Skeletal muscle tissue (tissue), 2 donors: ENCODE data around the gene GJA9. TPM values are rescaled to one million over a fixed set of nuclear protein-coding genes. Genes with fewer than 3 reads are reported as not detected.

ENCODE experiments used
- small RNA-seq: library from RNA; depleted of rRNA; stranded (forward); fragments of <200 nt; gene quantifications from one replicate; pipeline ENCODE3, GENCODE V24; 2014
- total RNA-seq: library from RNA; depleted of rRNA; stranded (reverse); fragments of >200 nt; gene quantifications from one replicate; pipeline ENCODE4 v1.2.3, GENCODE V29; 2014

Gene GJA9
- total RNA-seq, 1 donor from 2014 or later = not detected

Small RNA genes lying within 50 kb of the gene (small RNA-seq; reads per million reads assigned to genes)
- gene GJA9-MYCBP (not detected), gene RNU6-605P (not detected)

Other genes with a start within 250 kb of the GJA9 start
- 17.7 TPM for gene RRAGC, start 21.8 kb downstream of the GJA9 start, total RNA-seq
- gene MYCBP, start 8.2 kb downstream of the GJA9 start, total RNA-seq = 10.4 TPM
- gene RHBDL2, start 60.2 kb upstream of the GJA9 start, total RNA-seq = 0.52 TPM
- gene AKIRIN1, start 109.7 kb upstream of the GJA9 start, total RNA-seq = 26.1 TPM
- gene NDUFS5, start 144.8 kb upstream of the GJA9 start, total RNA-seq = 503 TPM